Keratinocyte (primary cell): ENCODE results near the gene MRPL10. TPM values are rescaled to one million over a fixed set of nuclear protein-coding genes. Genes with fewer than 3 reads are reported as not detected.

Experiments used
- DNase-seq: peaks from one replicate; pipeline ENCODE4 v3.0.0-alpha.2; 2011; ENCODE audit warnings: low read depth, missing footprints, low spot score
- FAIRE-seq: peaks from 2 replicates; lab custom pipeline; 2011; peaks lifted over from hg19 to GRCh38; lab: Jason Lieb, UNC
- H2AFZ ChIP-seq: 2 replicates; pipeline ENCODE4 v1.6.0; 2012; ENCODE audit warnings: low read length, control low read depth, inconsistent platforms; ENCODE audit not compliant: control insufficient read depth
- H3K27ac ChIP-seq: 2 replicates; pipeline ENCODE4 v1.5.1; 2011; ENCODE audit warnings: low read length; ENCODE audit not compliant: control insufficient read depth, insufficient read depth
- H3K27me3 ChIP-seq: 3 replicates; pipeline ENCODE4 v1.6.0; 2011; ENCODE audit warnings: low read length; ENCODE audit not compliant: control insufficient read depth, insufficient read depth; ENCODE audit errors: extremely low read depth
- H3K36me3 ChIP-seq, 2 experiments: 2 replicates in 1 of 2; 3 replicates in 1 of 2; pipeline ENCODE4 v1.5.1; 2011; ENCODE audit warnings: low read length in 2 of 2, mild to moderate bottlenecking in 1 of 2; ENCODE audit not compliant: control insufficient read depth in 2 of 2, insufficient read depth in 2 of 2; ENCODE audit errors: extremely low read depth in 1 of 2
- H3K4me1 ChIP-seq: 3 replicates; pipeline ENCODE4 v1.5.1; 2011; ENCODE audit warnings: low read length; ENCODE audit not compliant: control insufficient read depth, insufficient read depth; ENCODE audit errors: extremely low read depth
- H3K4me2 ChIP-seq: 3 replicates; pipeline ENCODE4 v1.6.0; 2011; ENCODE audit warnings: low read depth, low read length; ENCODE audit not compliant: control insufficient read depth, insufficient read depth; ENCODE audit errors: extremely low read depth
- H3K4me3 ChIP-seq, 3 experiments: fragments of 200-600 bp in 1 of 3; sonication (generic) in 1 of 3; 2 replicates in 2 of 3; 3 replicates in 1 of 3; pipeline ENCODE4 v1.5.1; 2011 to 2016; ENCODE audit warnings: low read length in 3 of 3, mild to moderate bottlenecking in 3 of 3, control low read depth in 2 of 3, inconsistent platforms in 1 of 3, low read depth in 1 of 3, mixed read lengths in 1 of 3, mixed run types in 1 of 3, moderate library complexity in 1 of 3; ENCODE audit not compliant: control insufficient read depth in 2 of 3, insufficient read depth in 2 of 3; ENCODE audit errors: extremely low read depth in 1 of 3
- H3K79me2 ChIP-seq: 2 replicates; pipeline ENCODE4 v1.6.0; 2012; ENCODE audit warnings: low read length; ENCODE audit not compliant: control insufficient read depth, insufficient read depth
- H3K9ac ChIP-seq: 3 replicates; pipeline ENCODE4 v1.6.0; 2011; ENCODE audit warnings: low read length; ENCODE audit not compliant: control insufficient read depth, insufficient read depth; ENCODE audit errors: extremely low read depth
- H3K9me1 ChIP-seq: 3 replicates; pipeline ENCODE4 v1.6.0; 2011; ENCODE audit warnings: low read length; ENCODE audit not compliant: control insufficient read depth, insufficient read depth; ENCODE audit errors: extremely low read depth
- H3K9me3 ChIP-seq: 2 replicates; pipeline ENCODE4 v1.5.1; 2012; ENCODE audit warnings: low read depth, low read length; ENCODE audit not compliant: control insufficient read depth
- H4K20me1 ChIP-seq: 3 replicates; pipeline ENCODE4 v1.6.0; 2011; ENCODE audit warnings: low read length; ENCODE audit not compliant: control insufficient read depth, insufficient read depth; ENCODE audit errors: extremely low read depth
- EZH2 ChIP-seq: IDR thresholded peaks from one replicate; pipeline ENCODE4 v1.6.1; 2012; ENCODE audit warnings: inconsistent platforms, mild to moderate bottlenecking, low read length, moderate library complexity
- dilution Hi-C: fragments of 300-500 bp; cut with MboI; formaldehyde crosslinking; loops from one replicate; pipeline ENCODE4 v1.7.0; 2020; ENCODE audit warnings: low sequenced_read_pairs; ENCODE audit not compliant: extremely low pct_ligation_motif_present
- polyA plus RNA-seq, 5 experiments: library from polyadenylated mRNA; depleted of rRNA in 3 of 5; stranded (reverse) in 3 of 5; stranded (forward) in 1 of 5; unstranded in 1 of 5; fragments of >200 nt; gene quantifications; 1 replicate in 1 of 5; 2 replicates in 3 of 5; 3 replicates in 1 of 5; pipeline versions ENCODE4 v1.2.1 to v1.2.3, GENCODE V29; 2011 to 2012; ENCODE audit warnings: missing spikeins in 2 of 5, low read depth in 1 of 5, low replicate concordance in 1 of 5
- TF ChIP-seq, protein P1 (sequence below), 3 experiments: IDR thresholded peaks in 1 of 3; conservative IDR thresholded peaks in 1 of 3; optimal IDR thresholded peaks in 1 of 3; 2 replicates in 2 of 3; 3 replicates in 1 of 3; pipeline versions ENCODE3 to v1.5.1; 2011; ENCODE audit warnings: low read length in 3 of 3, mild to moderate bottlenecking in 3 of 3, moderate library complexity in 2 of 3, control low read depth in 1 of 3, inconsistent platforms in 1 of 3; ENCODE audit not compliant: insufficient read depth in 2 of 3; ENCODE audit errors: extremely low read depth in 1 of 3

The MRPL10 gene
- polyA plus RNA-seq, 1 donor (not counting 4 experiments of a cell fraction or from before 2014, with no cell fraction given) = 42.4 TPM

DNA sequence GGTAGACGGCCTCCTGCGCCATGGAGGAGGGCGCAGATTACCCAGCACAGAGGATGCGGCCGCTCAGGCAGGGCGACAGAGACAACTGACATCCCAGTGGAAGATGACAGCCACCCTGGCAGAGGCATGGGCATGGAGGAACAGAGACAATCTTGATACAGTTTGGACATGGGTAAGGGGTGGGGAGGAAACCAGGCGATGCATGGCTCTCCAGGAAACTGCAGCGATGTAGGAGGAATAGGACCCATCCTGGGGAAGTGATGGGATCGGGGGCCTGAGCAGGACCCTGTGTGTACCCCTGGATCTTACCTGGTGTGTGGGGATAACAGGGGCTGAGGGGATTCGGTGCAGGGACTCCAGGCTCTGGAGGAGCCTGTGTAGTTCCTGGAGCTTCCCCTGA lies 14.4 kb downstream of the MRPL10 start:
- Histone ChIP-seq H2AFZ (no peak overlapping the region), H3K9ac (no peak overlapping the region), H3K36me3 (no peaks in the 10 kb centered on the region), H3K27me3 (no peaks in the 10 kb centered on the region), H3K27ac (no peak overlapping the region), H3K4me1 (peaks cover 11% of the 10 kb centered on the region), H3K9me3 (no peaks in the 10 kb centered on the region), H4K20me1 (no peaks in the 10 kb centered on the region), H3K79me2 (no peaks in the 10 kb centered on the region), H3K4me2 (no peak overlapping the region), H3K9me1 (no peaks in the 10 kb centered on the region), H3K4me3 (no peak overlapping the region)
- dilution Hi-C loops = no loop called here
- FAIRE-seq (no peak), DNase-seq (no peak)
- TF ChIP-seq, protein P1, sequence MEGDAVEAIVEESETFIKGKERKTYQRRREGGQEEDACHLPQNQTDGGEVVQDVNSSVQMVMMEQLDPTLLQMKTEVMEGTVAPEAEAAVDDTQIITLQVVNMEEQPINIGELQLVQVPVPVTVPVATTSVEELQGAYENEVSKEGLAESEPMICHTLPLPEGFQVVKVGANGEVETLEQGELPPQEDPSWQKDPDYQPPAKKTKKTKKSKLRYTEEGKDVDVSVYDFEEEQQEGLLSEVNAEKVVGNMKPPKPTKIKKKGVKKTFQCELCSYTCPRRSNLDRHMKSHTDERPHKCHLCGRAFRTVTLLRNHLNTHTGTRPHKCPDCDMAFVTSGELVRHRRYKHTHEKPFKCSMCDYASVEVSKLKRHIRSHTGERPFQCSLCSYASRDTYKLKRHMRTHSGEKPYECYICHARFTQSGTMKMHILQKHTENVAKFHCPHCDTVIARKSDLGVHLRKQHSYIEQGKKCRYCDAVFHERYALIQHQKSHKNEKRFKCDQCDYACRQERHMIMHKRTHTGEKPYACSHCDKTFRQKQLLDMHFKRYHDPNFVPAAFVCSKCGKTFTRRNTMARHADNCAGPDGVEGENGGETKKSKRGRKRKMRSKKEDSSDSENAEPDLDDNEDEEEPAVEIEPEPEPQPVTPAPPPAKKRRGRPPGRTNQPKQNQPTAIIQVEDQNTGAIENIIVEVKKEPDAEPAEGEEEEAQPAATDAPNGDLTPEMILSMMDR (optimal IDR thresholded peaks at IDR 0.05 in 1 of 3, IDR thresholded peaks at IDR 0.05 in 1 of 3, conservative IDR thresholded peaks at IDR 0.05 in 1 of 3; ENCODE audit: extremely low read depth in 1 of 3, insufficient read depth in 2 of 3, low read length in 3 of 3) = no peak
- no peak for TF ChIP-seq EZH2

DNA sequence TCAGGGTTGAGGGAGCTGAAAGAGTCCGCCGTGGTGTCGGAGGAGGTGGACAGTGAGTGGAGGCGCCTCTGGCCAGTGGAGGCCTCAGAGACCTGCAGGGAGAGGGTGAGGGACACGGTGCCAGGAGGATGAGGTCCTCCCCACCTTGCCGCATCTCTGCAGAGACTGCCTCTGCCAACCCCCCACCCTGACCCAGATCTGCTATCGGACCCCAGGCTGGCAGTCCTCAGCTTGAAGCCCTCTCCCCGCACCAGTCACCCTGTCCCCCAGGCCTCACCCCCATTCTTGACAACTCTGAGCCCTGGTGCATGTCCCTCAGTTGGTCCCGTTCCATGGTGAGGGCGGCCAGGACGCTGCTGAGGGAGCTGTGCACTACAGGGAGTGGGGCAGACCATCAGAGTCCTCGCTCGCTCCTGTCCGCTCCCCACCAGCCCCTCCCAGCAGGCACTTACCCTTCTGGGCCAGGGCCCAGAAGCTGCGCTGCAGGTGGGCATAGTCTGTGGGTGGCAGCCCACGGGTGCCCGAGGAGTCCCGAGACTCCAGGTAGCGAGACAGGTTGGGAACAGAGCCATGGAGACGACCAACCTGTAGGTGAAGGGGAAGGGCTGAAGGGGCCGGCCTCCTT lies 15.1 kb downstream of the MRPL10 start:
- Histone ChIP-seq H3K4me2 (no peak overlapping the region), H3K4me3 (no peak overlapping the region), H3K9me3 (no peaks in the 10 kb centered on the region), H4K20me1 (no peaks in the 10 kb centered on the region), H3K9me1 (no peaks in the 10 kb centered on the region), H3K9ac (no peak overlapping the region), H3K27ac (no peak overlapping the region), H3K79me2 (no peaks in the 10 kb centered on the region), H3K36me3 (no peaks in the 10 kb centered on the region), H2AFZ (no peak overlapping the region), H3K4me1 (peaks cover 9% of the 10 kb centered on the region), H3K27me3 (no peaks in the 10 kb centered on the region)
- dilution Hi-C loops = no loop called here
- no peak for TF ChIP-seq EZH2
- TF ChIP-seq, protein P1 (optimal IDR thresholded peaks at IDR 0.05 in 1 of 3, IDR thresholded peaks at IDR 0.05 in 1 of 3, conservative IDR thresholded peaks at IDR 0.05 in 1 of 3; ENCODE audit: extremely low read depth in 1 of 3, insufficient read depth in 2 of 3, low read length in 3 of 3) = no peak
- no peak for DNase-seq
- no peak for FAIRE-seq
